Neuron (in vitro differentiated cells): Measurements from ENCODE around the gene LIG3.
A peak's percentile ranks its signal among the peaks of the same experiment; 100 is the strongest.
"Not testable (repeated sequence)": the region's sequence is repeated elsewhere in the genome, so short reads cannot be mapped to it uniquely, and the experiment has no call there.

ENCODE experiments used
- H2AFZ ChIP-seq: one replicate; pipeline ENCODE4 v1.6.1; 2013; ENCODE audit warnings: low read depth, mild to moderate bottlenecking, inconsistent platforms, low read length, moderate library complexity
- H3K27me3 ChIP-seq: one replicate; pipeline ENCODE4 v1.6.1; 2013; ENCODE audit warnings: low read length; ENCODE audit not compliant: insufficient read depth
- H3K36me3 ChIP-seq: one replicate; pipeline ENCODE4 v1.6.1; 2013; ENCODE audit warnings: low read length; ENCODE audit not compliant: insufficient read depth
- H3K4me1 ChIP-seq: one replicate; pipeline ENCODE4 v1.6.1; 2013; ENCODE audit warnings: low read length; ENCODE audit not compliant: insufficient read depth
- H3K4me3 ChIP-seq: 2 replicates; pipeline ENCODE4 v1.5.1; 2013; ENCODE audit warnings: mild to moderate bottlenecking, low read length, moderate library complexity
- H3K9me3 ChIP-seq: one replicate; pipeline ENCODE4 v1.6.1; 2013; ENCODE audit warnings: low read length

Gene LIG3

GRCh38 chr17:34980353-34980680 lies at the start of gene LIG3:
TSS of gene LIG3 (plus strand) at chr17:34980512. CDS start at chr17:34983006, 2,494 bp downstream.
- Histone ChIP-seq H3K4me3 (peak within 1 kb of the TSS; percentile 90), H3K27me3 (no peaks in the 10 kb centered on the region), H3K4me1 (peaks cover 11% of the 10 kb centered on the region), H2AFZ (peak within 1 kb of the TSS; percentile 22), H3K36me3 (peaks cover 19% of the 10 kb centered on the region), H3K9me3 (no peaks in the 10 kb centered on the region)

- H3K9me3 ChIP-seq, H3K4me3 ChIP-seq, H2AFZ ChIP-seq, H3K4me1 ChIP-seq, H3K27me3 ChIP-seq, H3K36me3 ChIP-seq: not testable (repeated sequence)
Observed at GRCh38 chr17:34950780-34951179, 29.5 kb upstream of the LIG3 start.

GRCh38 chr17:34958438-34958837 lies 21.9 kb upstream of the LIG3 start:
- Histone ChIP-seq H3K4me1 (peaks cover 19% of the 10 kb centered on the region), H2AFZ (no peak overlapping the region), H3K9me3 (no peaks in the 10 kb centered on the region), H3K27me3 (no peaks in the 10 kb centered on the region), H3K4me3 (no peak overlapping the region), H3K36me3 (no peaks in the 10 kb centered on the region)

- H2AFZ ChIP-seq, result peak within 1 kb of the TSS; percentile 20
- H3K27me3 ChIP-seq, result no peaks in the 10 kb centered on the region
- H3K4me3 ChIP-seq, result peak within 1 kb of the TSS; percentile 56
- H3K9me3 ChIP-seq, result no peaks in the 10 kb centered on the region
- H3K4me1 ChIP-seq, result peaks cover 20% of the 10 kb centered on the region
- H3K36me3 ChIP-seq, result peaks cover 10% of the 10 kb centered on the region
Observed at GRCh38 chr17:34961093-34961911, 19.0 kb upstream of the LIG3 start, which contains the start of the genes CCT6B and ZNF830. TSS of gene CCT6B (minus strand) at chr17:34961460. CDS start at chr17:34961393, 67 bp downstream. TSS of gene ZNF830 (plus strand) at chr17:34961540. CDS start at chr17:34961567, 27 bp downstream.

GRCh38 chr17:34974179-34974578 lies 6.1 kb upstream of the LIG3 start:
- H3K27me3 ChIP-seq, result no peaks in the 10 kb centered on the region
- no peak overlapping the region for H2AFZ ChIP-seq
- H3K4me1 ChIP-seq, result peaks cover 1% of the 10 kb centered on the region
- no peak overlapping the region for H3K4me3 ChIP-seq
- H3K36me3 ChIP-seq, result no peaks in the 10 kb centered on the region
- H3K9me3 ChIP-seq, result no peaks in the 10 kb centered on the region

- H3K27me3 ChIP-seq, result no peaks in the 10 kb centered on the region
- H3K9me3 ChIP-seq, result no peaks in the 10 kb centered on the region
- peaks cover 2% of the 10 kb centered on the region for H3K4me1 ChIP-seq
- no peak overlapping the region for H2AFZ ChIP-seq
- no peaks in the 10 kb centered on the region for H3K36me3 ChIP-seq
- no peak overlapping the region for H3K4me3 ChIP-seq
Observed at GRCh38 chr17:34974794-34975785, 5.2 kb upstream of the LIG3 start.

- Histone ChIP-seq H2AFZ (no peak overlapping the region), H3K36me3 (peaks cover 15% of the 10 kb centered on the region), H3K4me3 (no peak overlapping the region), H3K9me3 (no peaks in the 10 kb centered on the region), H3K27me3 (no peaks in the 10 kb centered on the region), H3K4me1 (peaks cover 11% of the 10 kb centered on the region)
Observed at GRCh38 chr17:34979153-34979552, 1.2 kb upstream of the LIG3 start.

GRCh38 chr17:34979650-34980352 lies 511 bp upstream of the LIG3 start:
- peaks cover 11% of the 10 kb centered on the region for H3K4me1 ChIP-seq
- peaks cover 15% of the 10 kb centered on the region for H3K36me3 ChIP-seq
- peak overlapping the region; percentile 90 for H3K4me3 ChIP-seq
- peak overlapping the region; percentile 22 for H2AFZ ChIP-seq
- no peaks in the 10 kb centered on the region for H3K27me3 ChIP-seq
- H3K9me3 ChIP-seq, result no peaks in the 10 kb centered on the region

- Histone ChIP-seq H3K4me1 (peaks cover 11% of the 10 kb centered on the region), H3K4me3 (peak overlapping the region; percentile 90), H3K9me3 (no peaks in the 10 kb centered on the region), H2AFZ (peak overlapping the region; percentile 22), H3K27me3 (no peaks in the 10 kb centered on the region), H3K36me3 (peaks cover 25% of the 10 kb centered on the region)
Observed at GRCh38 chr17:34980681-34981537, 597 bp downstream of the LIG3 start.

GRCh38 chr17:34981538-34982241 lies 1.4 kb downstream of the LIG3 start:
- peaks cover 11% of the 10 kb centered on the region for H3K4me1 ChIP-seq
- no peaks in the 10 kb centered on the region for H3K9me3 ChIP-seq
- peak overlapping the region; percentile 90 for H3K4me3 ChIP-seq
- H2AFZ ChIP-seq, result peak overlapping the region; percentile 22
- no peaks in the 10 kb centered on the region for H3K27me3 ChIP-seq
- peaks cover 29% of the 10 kb centered on the region for H3K36me3 ChIP-seq

- Histone ChIP-seq H3K4me1 (peaks cover 2% of the 10 kb centered on the region), H3K27me3 (no peaks in the 10 kb centered on the region), H3K4me3 (no peak overlapping the region), H3K9me3 (no peaks in the 10 kb centered on the region), H2AFZ (no peak overlapping the region), H3K36me3 (peaks cover 79% of the 10 kb centered on the region)
Observed at GRCh38 chr17:34987232-34987631, 6.9 kb downstream of the LIG3 start.
